Posterior cingulate gyrus (tissue), 11 donors: Measurements from ENCODE around the gene ARL2BP.

Experiments used
- DNase-seq, 10 donors: peaks; one replicate each; pipeline versions ENCODE4 v3.0.0 to v3.0.0-alpha.2; 2020 to 2021; ENCODE audit warnings: mixed read lengths in 3 of 10
- intact Hi-C: fragments of 100-400 bp; cut with DNase I; formaldehyde crosslinking; loops from one replicate; pipeline ENCODE4 v1.15.1; 2023

Gene ARL2BP

GRCh38 chr16:57234707-57235092 lies 10.4 kb upstream of the ARL2BP start:
- no peak for DNase-seq
- intact Hi-C loops = no loop called here

DNA sequence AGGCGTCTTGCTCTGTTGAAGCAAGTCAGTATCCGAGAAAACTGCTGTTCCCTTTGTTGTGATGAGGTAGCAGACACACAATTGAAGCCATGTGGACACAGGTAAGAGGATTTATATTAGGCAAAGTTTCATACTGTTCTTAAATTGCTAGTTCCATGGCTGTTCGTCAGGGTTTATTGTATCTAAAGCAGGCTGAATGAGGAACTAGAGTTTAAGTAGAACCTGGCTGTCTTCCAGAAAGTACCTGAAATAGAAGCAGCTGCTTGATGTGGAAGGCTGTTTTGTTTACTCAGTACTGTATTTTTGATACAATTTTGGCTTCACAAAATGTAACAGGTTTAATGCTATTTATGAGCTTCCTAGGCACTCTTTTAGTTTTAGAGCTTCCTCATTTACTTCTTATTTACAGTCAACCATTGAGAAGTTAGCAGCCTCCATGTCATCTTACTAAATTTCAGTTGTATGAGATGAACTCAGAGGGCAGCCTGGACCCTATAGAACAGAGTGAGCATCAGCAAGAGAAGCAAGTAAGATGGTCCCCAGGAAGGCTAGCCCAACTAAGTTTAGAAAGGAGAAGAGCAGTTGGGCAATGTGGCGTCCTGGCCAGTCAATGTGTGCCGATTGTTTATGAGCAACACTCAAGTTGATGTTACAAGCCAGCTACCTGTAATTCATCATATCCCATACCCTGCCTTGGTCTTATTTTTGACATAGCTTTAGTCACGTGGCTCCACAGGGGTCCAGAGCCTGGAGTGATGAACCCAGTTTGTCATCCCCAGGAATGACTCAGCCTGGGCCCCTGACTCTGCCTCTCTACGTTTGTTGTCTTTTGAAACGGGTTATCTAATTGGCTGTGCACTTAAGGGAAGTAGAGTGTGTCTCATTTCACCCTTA lies 9.7 kb upstream of the ARL2BP start:
- no peak for DNase-seq
- intact Hi-C loops = no loop called here

DNA sequence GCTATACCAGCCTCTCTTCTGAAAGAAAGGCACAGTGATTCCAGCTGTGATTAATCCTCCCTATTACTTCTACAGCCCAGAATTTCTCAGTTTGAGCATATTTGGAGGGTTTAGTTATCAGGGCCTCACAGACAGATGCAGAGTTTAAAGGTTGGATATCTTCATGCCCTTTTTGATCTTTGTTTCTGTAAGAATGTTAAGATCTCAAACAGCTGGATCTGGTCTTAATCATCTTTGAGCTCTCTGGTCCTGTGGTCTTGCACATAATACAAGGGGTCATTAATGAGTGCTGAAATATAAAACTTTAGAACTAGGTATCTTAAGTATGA lies 9.1 kb upstream of the ARL2BP start:
- intact Hi-C loops = no loop called here
- DNase-seq = no peak

DNA sequence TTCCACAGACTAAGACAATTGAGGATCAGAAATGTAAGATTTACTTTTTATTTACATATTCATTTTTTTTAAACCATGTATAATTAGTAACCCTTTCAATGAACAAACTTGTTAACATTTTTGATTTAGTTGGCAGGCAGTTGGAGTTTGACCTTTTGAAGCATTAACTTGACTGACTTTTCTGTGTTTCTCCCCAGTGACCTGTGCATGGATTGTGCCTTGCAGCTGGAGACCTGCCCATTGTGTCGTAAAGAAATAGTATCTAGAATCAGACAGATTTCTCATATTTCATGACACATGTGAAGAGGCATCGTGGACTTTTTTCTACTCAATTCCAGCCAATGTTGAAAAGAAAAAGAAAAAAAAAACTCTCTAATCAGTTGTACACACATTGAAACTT lies 6.4 kb upstream of the ARL2BP start:
- DNase-seq = no peak
- intact Hi-C loops = no loop called here

DNA sequence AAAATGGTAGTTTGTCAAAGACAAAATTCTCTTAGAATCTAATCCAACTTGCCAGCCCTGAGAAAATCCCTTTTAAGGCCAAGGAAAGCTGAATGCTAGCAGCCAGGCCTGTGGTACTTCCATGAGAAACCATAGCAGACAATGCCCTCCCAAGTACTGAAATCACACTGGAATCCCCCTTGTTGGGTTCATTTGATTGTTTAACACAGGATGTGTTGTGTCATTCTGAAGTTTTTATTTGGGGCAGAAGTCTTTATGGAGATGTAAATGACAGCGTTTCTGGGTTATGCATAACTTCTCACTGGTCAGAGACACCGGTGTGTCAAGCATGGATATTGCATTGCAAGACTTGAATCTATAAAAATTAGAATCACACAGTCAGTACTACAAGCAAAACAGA lies 6.0 kb upstream of the ARL2BP start:
- intact Hi-C loops = no loop called here
- DNase-seq = no peak

- intact Hi-C loops = no loop called here
Measured at GRCh38 chr16:57240851-57241250, 4.2 kb upstream of the ARL2BP start.

DNA sequence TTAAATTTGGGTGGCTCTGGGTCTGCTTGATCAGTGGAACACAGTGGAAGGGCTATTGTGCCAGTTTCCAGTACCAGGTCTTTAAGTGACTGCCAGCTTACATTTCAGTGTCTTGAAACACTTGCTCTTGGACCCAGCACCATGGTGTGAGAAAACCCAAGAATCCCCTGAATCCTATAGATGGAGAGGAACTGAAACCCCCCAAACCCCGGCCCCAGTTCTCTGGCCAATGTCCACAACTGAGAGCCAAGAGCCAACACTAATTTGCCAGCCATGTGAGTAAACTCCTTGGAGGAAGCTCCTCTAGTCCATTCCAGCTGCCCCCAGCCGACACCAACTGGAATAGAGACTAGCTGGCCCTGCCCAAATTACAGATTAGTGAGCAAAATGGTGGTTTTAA lies 2.4 kb upstream of the ARL2BP start:
- intact Hi-C loops = no loop called here
- DNase-seq = no peak

More at GRCh38 chr16:57240851-57241250, 4.2 kb upstream of the ARL2BP start:
- DNase-seq = no peak

- no peak for DNase-seq
- intact Hi-C loops = loop anchor here (2.0 kb wide), 1 partner anchor 58 kb away; the partner anchor contains the start of genes PSME3IP1 and RSPRY1
Measured at GRCh38 chr16:57244463-57244766, 644 bp upstream of the ARL2BP start.

DNA sequence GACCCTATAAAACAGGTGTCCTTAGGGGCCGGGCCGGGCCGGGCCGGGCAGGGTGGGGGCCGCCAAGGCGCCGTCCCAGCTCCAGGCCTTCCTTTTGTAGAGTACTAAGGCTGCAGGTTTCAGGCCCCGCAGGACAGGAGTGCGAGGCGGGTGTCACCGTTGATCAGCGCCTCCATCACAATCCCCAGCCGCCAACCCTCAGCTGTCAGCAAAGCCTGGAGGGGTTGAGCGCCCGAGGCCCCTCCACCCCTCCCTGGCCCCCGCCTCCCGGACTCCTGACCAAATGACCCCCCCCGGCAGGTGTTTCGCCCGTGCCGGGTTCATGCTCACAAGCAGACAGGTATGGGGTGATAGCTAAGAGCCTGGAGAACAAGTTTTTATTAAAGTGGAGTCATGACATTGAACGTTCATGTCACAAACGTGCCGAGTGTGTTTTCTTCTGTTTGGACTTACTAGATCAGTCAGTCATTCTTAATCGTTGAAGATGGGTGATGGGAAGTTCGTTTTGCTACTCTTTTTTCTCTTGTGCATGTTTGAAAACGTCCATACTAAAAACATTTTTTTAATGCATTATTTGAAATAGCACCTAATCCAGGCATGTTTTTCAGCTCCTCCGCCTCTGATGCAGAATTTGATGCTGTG lies 534 bp downstream of the ARL2BP start:
- intact Hi-C loops = loop anchor here (1.0 to 2.0 kb wide), 2 partner anchors 54 to 59 kb away; partner anchors contain the start of genes PSME3IP1 and RSPRY1

GRCh38 chr16:57251352-57251751 lies 6.3 kb downstream of the ARL2BP start:
- DNase-seq = no peak
- intact Hi-C loops = no loop called here

More for the DNA sequence above, 534 bp downstream of the ARL2BP start:
- DNase-seq = peak in 3 of 10 donors; percentile 23 to 90 (median 85)

DNA sequence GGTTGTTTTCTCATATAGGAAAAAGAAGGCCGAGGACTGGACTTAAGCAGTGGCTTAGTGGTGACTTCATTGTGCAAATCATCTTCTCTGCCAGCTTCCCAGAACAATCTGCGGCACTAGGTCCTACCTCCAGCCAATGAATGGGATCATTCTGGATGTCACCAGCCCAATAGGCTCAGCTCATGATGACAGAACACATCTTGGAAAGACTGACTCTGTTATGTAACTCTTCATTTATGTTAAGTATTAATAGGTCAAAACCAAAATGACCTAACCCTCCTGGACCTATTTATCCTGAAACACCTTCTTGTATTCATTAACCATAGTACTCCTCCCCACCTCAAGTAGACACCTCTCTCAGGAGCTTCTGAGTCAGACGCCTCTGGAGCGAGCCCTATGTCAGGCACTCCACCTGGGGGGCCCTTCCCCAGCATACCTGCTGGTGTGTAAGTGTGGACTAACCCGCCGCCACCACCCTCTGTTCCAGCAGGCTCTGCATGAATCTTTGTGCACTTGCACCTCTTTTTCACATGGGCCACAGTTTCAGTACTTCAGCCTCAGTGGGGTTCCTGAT lies 7.2 kb downstream of the ARL2BP start:
- peak in 1 of 10 donors; percentile 55 for DNase-seq

GRCh38 chr16:57253466-57253865 lies 8.4 kb downstream of the ARL2BP start:
- intact Hi-C loops = no loop called here
- no peak for DNase-seq

More for the DNA sequence above, 7.2 kb downstream of the ARL2BP start:
- intact Hi-C loops = no loop called here

GRCh38 chr16:57255686-57256415 lies 10.8 kb downstream of the ARL2BP start:
- no peak for DNase-seq
- intact Hi-C loops = no loop called here

DNA sequence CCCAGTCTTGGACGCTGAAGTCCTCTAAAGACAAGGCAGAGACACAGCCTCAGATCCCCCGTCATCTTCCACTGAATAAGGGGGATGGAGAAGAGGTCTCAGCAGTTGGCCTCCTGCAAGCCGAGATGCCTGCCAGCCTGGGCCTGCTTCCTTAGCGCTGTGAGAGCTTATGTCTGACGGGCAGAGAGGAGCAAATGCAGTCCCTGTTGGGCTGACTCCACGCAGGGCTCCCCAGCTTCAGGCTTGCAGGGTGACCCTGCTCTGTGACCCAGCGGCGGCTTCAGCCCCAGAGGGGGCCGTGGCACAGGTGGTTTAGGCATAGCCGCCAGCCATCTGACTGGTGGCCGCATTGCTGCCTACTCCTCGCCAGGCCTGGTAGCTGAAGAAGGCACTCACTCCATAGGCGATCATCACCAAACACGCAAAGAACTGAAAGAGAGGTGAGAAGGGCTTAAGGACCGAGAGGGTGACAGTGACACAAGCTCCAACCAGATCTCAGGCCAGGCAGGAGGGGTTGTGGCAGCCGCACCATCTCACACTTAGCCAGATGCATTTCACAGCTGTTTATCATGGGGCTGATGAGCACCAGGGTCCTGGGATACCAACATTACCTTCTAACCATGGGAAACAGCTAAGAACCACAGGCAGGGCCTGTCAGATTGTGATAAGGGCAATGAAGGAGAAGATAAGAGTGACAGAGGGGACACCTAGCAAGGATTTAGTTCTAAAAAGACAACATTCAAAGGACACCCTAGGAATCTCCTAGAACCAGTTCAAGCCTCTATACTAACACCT lies 11.7 kb downstream of the ARL2BP start:
- DNase-seq = peak in 1 of 10 donors; percentile 59
- intact Hi-C loops = no loop called here

GRCh38 chr16:57257455-57258070 lies 12.5 kb downstream of the ARL2BP start:
- intact Hi-C loops = no loop called here
- DNase-seq = peak in 1 of 10 donors; percentile 72

DNA sequence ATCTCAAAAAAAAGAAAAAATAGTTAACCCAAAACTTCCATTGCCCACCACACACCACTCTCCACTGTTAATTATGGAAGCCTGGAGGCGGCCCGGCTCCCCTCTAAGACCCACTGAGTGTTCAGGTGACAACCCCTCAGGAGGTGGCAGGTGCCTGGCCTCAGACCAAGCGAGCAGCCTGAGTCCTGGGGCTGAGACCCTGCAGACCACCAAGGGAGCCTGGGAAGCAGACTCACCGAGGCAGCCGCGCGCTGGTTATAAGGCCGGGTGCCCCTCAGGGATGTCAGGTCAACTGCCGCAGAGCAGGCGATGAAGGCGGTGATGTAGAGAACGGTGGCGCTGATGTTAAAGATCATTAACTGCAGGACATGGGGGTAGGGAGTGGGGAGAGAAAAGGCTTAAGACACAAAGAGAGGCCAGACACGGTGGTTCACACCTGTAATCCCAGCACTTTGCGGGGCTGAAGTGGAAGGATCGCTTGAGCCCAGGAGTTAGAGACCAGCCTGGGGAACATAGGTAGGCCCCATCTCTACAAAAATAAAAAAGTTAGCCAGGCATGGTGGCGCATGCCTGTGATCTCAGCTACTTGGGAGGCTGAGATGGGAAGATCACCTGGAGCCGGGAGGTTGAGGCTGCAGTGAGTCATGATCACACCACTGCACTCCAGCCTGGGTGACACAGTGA lies 13.3 kb downstream of the ARL2BP start:
- peak in 2 of 10 donors; percentile 30 to 81 for DNase-seq

DNA sequence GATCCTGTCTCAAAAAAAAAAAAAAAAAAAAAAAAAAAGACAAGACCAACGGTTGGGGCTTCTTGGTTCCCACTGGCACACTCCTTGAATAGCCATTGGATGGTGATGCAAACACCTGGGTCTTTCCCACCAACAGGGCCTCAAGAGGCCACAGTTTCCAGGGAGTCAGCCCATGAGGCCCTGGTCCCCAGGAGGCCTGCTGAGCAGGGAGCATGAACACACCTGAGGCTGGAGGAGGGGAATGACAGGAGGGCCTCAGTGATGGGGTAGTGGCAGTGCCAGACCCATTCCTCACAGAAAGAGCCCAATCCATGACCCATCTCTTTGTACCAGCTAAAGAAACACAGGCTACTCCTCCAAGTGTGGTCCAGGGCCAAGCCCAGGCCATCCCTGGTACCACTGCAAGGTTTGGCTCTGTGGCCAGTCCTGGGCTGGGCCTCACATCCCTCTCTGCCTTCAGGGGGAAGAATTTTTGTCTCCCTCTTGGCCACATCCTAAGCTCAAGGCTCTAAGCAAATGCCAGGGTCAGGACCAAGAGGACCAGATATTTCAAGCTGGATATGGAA lies 13.9 kb downstream of the ARL2BP start:
- peak in 1 of 10 donors; percentile 67 for DNase-seq
- intact Hi-C loops = no loop called here

More for the DNA sequence above, 13.3 kb downstream of the ARL2BP start:
- intact Hi-C loops = no loop called here

DNA sequence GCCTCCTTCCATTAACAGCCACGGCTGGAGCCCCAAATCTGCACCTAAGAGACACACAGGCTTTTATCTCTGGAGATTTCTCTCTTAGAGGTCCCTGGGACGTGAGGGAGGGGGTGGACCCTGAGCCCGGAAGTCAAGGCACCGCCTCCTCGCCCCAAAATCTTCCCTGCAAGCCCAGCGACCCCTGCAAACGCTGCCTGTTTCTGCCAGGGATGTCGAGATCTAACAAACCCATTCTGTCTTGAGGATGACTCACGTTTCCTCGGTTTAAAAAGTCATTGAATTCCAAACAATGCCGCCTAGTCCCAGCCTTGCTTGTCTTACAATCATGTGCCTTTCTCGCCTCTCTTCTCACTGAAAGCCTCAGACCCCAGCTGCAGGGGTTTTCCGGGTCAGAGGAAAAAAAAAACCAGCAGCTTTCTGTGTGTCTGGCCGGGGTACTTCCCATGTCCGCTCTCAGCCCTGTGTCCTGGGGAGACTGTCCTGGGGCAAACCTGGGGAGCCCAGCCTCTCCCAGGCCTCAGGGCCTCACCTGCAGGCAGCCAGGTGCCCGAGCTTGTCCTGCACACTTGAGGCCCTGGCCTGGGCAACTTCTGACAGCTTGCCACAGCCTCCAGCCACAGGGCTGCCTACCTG lies 15.4 kb downstream of the ARL2BP start:
- intact Hi-C loops = no loop called here
- DNase-seq = peak in 6 of 10 donors; percentile 33 to 92 (median 58)
